Lower lobe of right lung (tissue), 2 donors: ENCODE data around the gene LMF1. TPM values are rescaled to one million over a fixed set of nuclear protein-coding genes. Genes with fewer than 3 reads are reported as not detected.

Experiments
- ATAC-seq, 2 donors: fragments of 200-7000 bp; cut with Tn5 transposase; one replicate each; pipeline ENCODE4 v1.9.1; 2020 to 2022; ENCODE audit warnings: mild to moderate bottlenecking in 2 of 2, moderate library complexity in 2 of 2
- DNase-seq: peaks from one replicate; pipeline ENCODE4 v3.0.0-alpha.2; 2020
- H3K27ac ChIP-seq: fragments of 200-600 bp; one replicate; pipeline ENCODE4 v1.8.0; 2022
- H3K27me3 ChIP-seq: fragments of 200-600 bp; one replicate; pipeline ENCODE4 v1.8.0; 2022; ENCODE audit warnings: low read depth
- H3K36me3 ChIP-seq: fragments of 200-600 bp; one replicate; pipeline ENCODE4 v1.8.0; 2022; ENCODE audit warnings: mild to moderate bottlenecking
- H3K4me1 ChIP-seq: fragments of 200-600 bp; one replicate; pipeline ENCODE4 v1.8.0; 2022
- H3K4me3 ChIP-seq: fragments of 200-600 bp; one replicate; pipeline ENCODE4 v1.8.0; 2022; ENCODE audit warnings: mild to moderate bottlenecking
- H3K9me3 ChIP-seq: fragments of 200-600 bp; one replicate; pipeline ENCODE4 v1.8.0; 2022
- CTCF ChIP-seq: fragments of 200-600 bp; IDR thresholded peaks from one replicate; pipeline ENCODE4 v1.8.0; 2022; ENCODE audit warnings: antibody characterized with exemption, mild to moderate bottlenecking
- intact Hi-C: fragments of 100-400 bp; cut with DNase I; formaldehyde crosslinking; loops from one replicate; pipeline ENCODE4 v1.11.0; 2022
- total RNA-seq: library from RNA; stranded (reverse); fragmentation: NEBNext Ultra II Directional; extraction: Animal tissue kit (Norgen Biotek cat#: 25700); gene quantifications from one replicate; pipeline ENCODE4 v1.2.1, GENCODE V29; 2021
- donor health status: DM: no; HTN: yes; CAD: no; lungs with severe emphysema.

The LMF1 gene
- total RNA-seq, 1 donor from 2014 or later: 23.8 TPM

- intact Hi-C loops: no loop called here
- Histone ChIP-seq H3K27me3 (no peaks in the 10 kb centered on the region), H3K4me3 (no peak overlapping the region), H3K27ac (no peak overlapping the region), H3K9me3 (no peaks in the 10 kb centered on the region), H3K4me1 (no peaks in the 10 kb centered on the region), H3K36me3 (peaks cover 28% of the 10 kb centered on the region)
- no peak for TF ChIP-seq CTCF
- peak; percentile 34 for DNase-seq
- ATAC-seq: no peak
These were observed 95.4 kb downstream of the LMF1 start for GRCh38 chr16:875182-876040.

DNA sequence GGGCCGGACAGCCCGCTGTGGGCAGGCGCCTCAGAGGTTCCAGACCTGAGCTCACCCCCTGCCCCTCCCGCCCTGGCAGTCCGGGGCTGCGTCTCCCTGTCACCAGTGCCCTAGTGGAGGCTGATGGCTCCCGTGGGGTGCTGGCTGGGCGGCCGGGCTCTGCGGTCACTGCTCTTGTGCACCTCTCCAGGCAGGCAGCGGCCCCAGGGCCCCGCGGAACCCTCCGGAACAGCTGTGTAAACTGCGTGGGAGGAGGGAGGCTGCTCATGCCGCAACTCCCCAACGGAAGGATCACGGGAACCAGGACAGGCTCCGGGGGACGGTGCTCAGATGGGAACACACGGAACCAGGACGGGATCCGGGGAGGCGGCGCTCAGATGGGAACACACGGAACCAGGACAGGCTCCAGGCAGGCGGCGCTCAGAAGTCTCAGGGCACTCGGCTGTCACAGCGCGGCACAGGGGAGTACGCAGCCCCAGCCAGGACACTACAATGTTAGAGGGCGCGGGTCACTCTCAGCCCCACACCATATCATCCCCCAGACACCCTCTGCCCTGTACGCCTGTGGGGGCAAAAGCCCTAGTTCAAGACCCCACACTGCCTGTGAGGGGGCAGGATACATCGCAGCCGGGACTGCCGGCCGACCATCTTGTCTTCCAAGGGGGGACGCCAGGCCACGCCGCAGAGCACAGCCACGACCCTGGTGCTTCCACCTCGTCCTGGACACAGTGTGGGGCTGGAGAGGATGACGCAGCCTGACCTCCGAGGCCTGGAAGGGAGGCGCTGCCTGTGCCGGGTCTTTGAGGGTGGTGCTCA is 96.2 kb downstream of the LMF1 start:
- intact Hi-C loops: no loop called here
- TF ChIP-seq CTCF: no peak
- Histone ChIP-seq H3K4me3 (no peak overlapping the region), H3K36me3 (peaks cover 36% of the 10 kb centered on the region), H3K27me3 (no peaks in the 10 kb centered on the region), H3K27ac (no peak overlapping the region), H3K9me3 (no peaks in the 10 kb centered on the region), H3K4me1 (no peaks in the 10 kb centered on the region)
- peak; percentile 38 for DNase-seq
- ATAC-seq: no peak

- H3K27ac ChIP-seq: no peak overlapping the region
- ATAC-seq (no peak), DNase-seq (peak; percentile 24)
- peaks cover 43% of the 10 kb centered on the region for H3K36me3 ChIP-seq
- no peak for TF ChIP-seq CTCF
- no peaks in the 10 kb centered on the region for H3K4me1 ChIP-seq
- no peak overlapping the region for H3K4me3 ChIP-seq
- no peaks in the 10 kb centered on the region for H3K9me3 ChIP-seq
- H3K27me3 ChIP-seq: no peaks in the 10 kb centered on the region
- intact Hi-C loops: no loop called here
These were observed 96.9 kb downstream of the LMF1 start for GRCh38 chr16:873889-874288.

- peaks cover 44% of the 10 kb centered on the region for H3K36me3 ChIP-seq
- intact Hi-C loops: no loop called here
- DNase-seq (peak; percentile 32), ATAC-seq (no peak)
- H3K27ac ChIP-seq: no peak overlapping the region
- H3K27me3 ChIP-seq: no peaks in the 10 kb centered on the region
- no peaks in the 10 kb centered on the region for H3K4me1 ChIP-seq
- TF ChIP-seq CTCF: no peak
- H3K9me3 ChIP-seq: no peaks in the 10 kb centered on the region
- H3K4me3 ChIP-seq: no peak overlapping the region
These were observed 97.5 kb downstream of the LMF1 start for GRCh38 chr16:873243-873661.

- ATAC-seq (no peak), DNase-seq (peak; percentile 36)
- intact Hi-C loops: no loop called here
- H3K4me1 ChIP-seq: no peaks in the 10 kb centered on the region
- H3K27me3 ChIP-seq: no peaks in the 10 kb centered on the region
- H3K9me3 ChIP-seq: no peaks in the 10 kb centered on the region
- no peak for TF ChIP-seq CTCF
- peaks cover 47% of the 10 kb centered on the region for H3K36me3 ChIP-seq
- H3K4me3 ChIP-seq: no peak overlapping the region
- H3K27ac ChIP-seq: no peak overlapping the region
These were observed 98.1 kb downstream of the LMF1 start for GRCh38 chr16:872436-873242.
